Fibroblast of pulmonary artery (primary cell): ENCODE results near the gene STX4.

Experiments
- DNase-seq: peaks from one replicate; pipeline ENCODE4 v3.0.0-alpha.2; 2010; ENCODE audit warnings: low read depth
- H3K4me3 ChIP-seq: replicated peaks from 2 replicates; pipeline ENCODE4 v1.5.1; 2011; ENCODE audit warnings: low read depth, mild to moderate bottlenecking, control low read depth, low read length, moderate library complexity
- TF ChIP-seq, protein P1 (sequence below): IDR thresholded peaks from 2 replicates; pipeline ENCODE4 v1.5.1; 2011; ENCODE audit warnings: mild to moderate bottlenecking, control low read depth, low read length, inconsistent platforms; ENCODE audit errors: missing control alignments

STX4 gene

GRCh38 chr16:31023252-31023602 lies 10.1 kb upstream of the STX4 start:
- DNase-seq: no peak
- TF ChIP-seq, protein P1, sequence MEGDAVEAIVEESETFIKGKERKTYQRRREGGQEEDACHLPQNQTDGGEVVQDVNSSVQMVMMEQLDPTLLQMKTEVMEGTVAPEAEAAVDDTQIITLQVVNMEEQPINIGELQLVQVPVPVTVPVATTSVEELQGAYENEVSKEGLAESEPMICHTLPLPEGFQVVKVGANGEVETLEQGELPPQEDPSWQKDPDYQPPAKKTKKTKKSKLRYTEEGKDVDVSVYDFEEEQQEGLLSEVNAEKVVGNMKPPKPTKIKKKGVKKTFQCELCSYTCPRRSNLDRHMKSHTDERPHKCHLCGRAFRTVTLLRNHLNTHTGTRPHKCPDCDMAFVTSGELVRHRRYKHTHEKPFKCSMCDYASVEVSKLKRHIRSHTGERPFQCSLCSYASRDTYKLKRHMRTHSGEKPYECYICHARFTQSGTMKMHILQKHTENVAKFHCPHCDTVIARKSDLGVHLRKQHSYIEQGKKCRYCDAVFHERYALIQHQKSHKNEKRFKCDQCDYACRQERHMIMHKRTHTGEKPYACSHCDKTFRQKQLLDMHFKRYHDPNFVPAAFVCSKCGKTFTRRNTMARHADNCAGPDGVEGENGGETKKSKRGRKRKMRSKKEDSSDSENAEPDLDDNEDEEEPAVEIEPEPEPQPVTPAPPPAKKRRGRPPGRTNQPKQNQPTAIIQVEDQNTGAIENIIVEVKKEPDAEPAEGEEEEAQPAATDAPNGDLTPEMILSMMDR: no peak
- H3K4me3 ChIP-seq: no peak overlapping the region

- TF ChIP-seq, protein P1: no peak
- no peak for DNase-seq
- no peak overlapping the region for H3K4me3 ChIP-seq
These were observed 9.6 kb upstream of the STX4 start for GRCh38 chr16:31023627-31024226.

DNA sequence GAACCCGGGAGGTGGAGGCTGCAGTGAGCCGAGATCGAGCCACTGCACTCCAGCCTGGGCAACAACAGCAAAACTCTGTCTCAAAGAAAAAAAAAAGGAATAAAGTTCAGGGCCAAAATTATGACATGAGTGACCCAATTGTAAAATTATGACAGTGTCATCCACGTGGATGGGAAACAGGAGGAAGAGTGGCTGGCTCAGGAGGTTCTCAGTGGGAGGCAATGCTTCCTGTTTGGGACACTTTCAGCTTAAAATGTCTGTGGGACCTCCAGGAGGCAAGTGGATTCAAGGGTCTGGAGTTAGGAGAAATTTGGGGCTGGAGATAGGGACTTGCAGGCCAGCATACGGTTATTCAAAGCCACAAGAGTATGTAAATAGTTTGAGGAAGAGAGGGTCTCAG lies 8.0 kb upstream of the STX4 start:
- DNase-seq: no peak
- TF ChIP-seq, protein P1: no peak
- no peak overlapping the region for H3K4me3 ChIP-seq

DNA sequence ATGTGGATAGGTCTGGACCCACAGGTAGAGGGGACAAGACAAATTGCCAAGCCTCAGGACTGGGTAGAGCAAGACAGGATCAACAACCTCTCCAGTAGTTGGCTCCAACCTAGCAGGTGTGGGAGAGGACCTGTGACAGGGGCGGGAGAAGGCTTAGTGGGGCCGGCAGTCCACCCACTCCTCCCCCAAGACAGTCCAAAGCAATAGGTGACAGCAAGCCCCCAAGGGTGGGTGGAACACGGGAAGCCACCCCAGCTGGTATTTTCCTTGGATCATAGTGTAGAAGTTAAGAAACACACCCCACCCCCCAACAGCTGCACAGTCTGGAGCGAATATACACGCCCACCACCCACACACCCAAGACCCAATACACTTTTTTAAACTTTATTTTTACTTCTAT lies 4.1 kb upstream of the STX4 start:
- no peak for DNase-seq
- TF ChIP-seq, protein P1: no peak
- H3K4me3 ChIP-seq: no peak overlapping the region

DNA sequence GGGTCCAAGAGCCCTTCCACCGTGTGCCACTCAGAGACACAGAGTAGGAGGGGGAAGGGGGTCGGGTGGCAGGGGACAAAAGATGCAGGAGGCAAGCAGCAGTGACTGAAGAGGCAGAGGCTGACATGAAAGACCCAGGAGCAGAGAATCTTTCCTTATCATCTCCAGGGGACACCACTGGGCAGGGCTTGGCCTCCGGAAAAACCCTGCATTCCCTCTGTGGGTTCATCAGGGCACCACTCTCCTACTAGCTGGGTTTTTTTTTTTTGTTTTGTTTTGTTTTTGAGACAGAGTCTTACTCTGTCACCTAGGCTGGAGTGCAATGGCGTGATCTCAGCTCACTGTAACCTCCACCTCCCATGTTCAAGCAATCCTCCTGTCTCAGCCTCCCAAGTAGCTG lies 2.1 kb upstream of the STX4 start:
- H3K4me3 ChIP-seq: no peak overlapping the region
- DNase-seq: no peak
- TF ChIP-seq, protein P1: no peak

DNA sequence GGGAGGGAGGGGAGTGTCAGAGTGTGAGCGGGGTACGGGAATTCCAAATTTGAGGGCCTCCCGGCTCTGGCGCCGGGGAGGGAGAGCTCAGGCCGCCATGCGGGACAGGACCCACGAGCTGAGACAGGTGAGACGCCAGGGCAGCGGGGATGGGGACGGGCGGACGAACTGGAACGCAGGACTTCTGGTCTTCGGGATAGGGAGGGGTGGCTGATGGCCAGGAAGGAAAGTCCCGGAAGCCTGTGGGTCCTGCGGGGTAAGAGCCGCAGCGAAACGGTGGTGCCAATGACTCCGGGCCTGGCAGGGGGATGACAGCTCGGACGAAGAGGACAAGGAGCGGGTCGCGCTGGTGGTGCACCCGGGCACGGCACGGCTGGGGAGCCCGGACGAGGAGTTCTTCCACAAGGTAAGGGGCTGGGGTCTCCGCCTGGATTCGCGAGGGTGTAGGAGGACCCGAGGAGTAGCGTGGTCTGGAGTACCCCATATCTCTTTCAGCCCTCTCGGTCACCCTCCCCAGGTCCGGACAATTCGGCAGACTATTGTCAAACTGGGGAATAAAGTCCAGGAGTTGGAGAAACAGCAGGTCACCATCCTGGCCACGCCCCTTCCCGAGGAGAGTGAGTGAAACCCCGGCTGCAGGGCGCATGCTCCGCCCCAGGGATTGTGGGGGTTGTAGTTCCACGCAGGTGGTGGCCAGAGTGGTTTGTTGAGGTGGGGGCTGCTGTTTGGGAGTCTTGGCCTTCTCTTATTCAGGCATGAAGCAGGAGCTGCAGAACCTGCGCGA lies 543 bp downstream of the STX4 start:
- peak overlapping the region; percentile 99 for H3K4me3 ChIP-seq
- peak; percentile 80 for DNase-seq
- TF ChIP-seq, protein P1: no peak

DNA sequence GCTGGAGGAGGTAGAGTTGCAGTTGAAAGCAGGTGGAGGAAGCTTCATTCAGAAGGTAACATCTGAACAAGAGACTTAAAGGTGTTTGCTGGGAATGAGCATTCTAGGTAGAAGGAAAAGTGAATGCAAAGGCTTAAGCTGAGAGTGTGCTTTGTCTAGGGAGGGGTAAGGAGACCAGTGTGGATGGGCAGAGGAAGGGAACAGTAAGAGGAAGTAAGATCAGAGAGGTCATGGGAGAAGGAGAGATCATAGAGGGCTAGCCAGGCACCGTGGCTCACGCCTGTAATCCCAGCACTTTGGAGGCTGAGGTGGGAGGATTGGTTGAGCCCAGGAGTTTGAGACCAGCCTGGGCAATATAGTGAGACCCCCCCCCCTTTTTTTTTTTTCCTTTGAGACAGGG lies 3.3 kb downstream of the STX4 start:
- no peak for DNase-seq
- H3K4me3 ChIP-seq: no peak overlapping the region
- TF ChIP-seq, protein P1: no peak
